Measurements from ENCODE around the gene S100A3.

Gene S100A3

GRCh38 chr1:153546796-153547559 is 2.1 kb downstream of the S100A3 start:
- Mint-ChIP-seq H3K36me3 (ENCODE audit: low read depth) (no peaks in the 10 kb centered on the region), H3K4me1 (peaks cover 97% of the 10 kb centered on the region), H3K9me3 (no peaks in the 10 kb centered on the region), H3K27me3 (ENCODE audit: low read depth, poor library complexity) (peaks cover 2% of the 10 kb centered on the region), H3K4me3 (no peak overlapping the region), H3K27ac (peak overlapping the region; percentile 92)
- no peak for DNase-seq
- no peak for TF ChIP-seq CTCF (IDR thresholded peaks at IDR 0.05)

GRCh38 chr1:153546371-153546770 is 2.7 kb downstream of the S100A3 start:
- no peak for DNase-seq
- H3K4me3 Mint-ChIP-seq, result no peak overlapping the region
- H3K27ac Mint-ChIP-seq, result no peak overlapping the region
- H3K4me1 Mint-ChIP-seq, result peaks cover 100% of the 10 kb centered on the region
- H3K36me3 Mint-ChIP-seq (ENCODE audit: low read depth), result no peaks in the 10 kb centered on the region
- H3K27me3 Mint-ChIP-seq (ENCODE audit: low read depth, poor library complexity), result peaks cover 3% of the 10 kb centered on the region
- H3K9me3 Mint-ChIP-seq, result no peaks in the 10 kb centered on the region
- TF ChIP-seq CTCF (IDR thresholded peaks at IDR 0.05), result no peak

GRCh38 chr1:153545067-153546055 is 3.7 kb downstream of the S100A3 start, which contains the start of gene S100A4:
Gene S100A4, minus strand, starts transcription at chr1:153545806. Its CDS starts 1,012 bp downstream, at chr1:153544794.
- peak within 1 kb of the TSS; percentile 86 for H3K27ac Mint-ChIP-seq
- no peaks in the 10 kb centered on the region for H3K36me3 Mint-ChIP-seq (ENCODE audit: low read depth)
- TF ChIP-seq CTCF (IDR thresholded peaks at IDR 0.05), result no peak
- H3K9me3 Mint-ChIP-seq, result no peaks in the 10 kb centered on the region
- peaks cover 8% of the 10 kb centered on the region for H3K27me3 Mint-ChIP-seq (ENCODE audit: low read depth, poor library complexity)
- DNase-seq, result peak; percentile 82
- H3K4me1 Mint-ChIP-seq, result peaks cover 100% of the 10 kb centered on the region
- peak within 1 kb of the TSS; percentile 60 for H3K4me3 Mint-ChIP-seq

GRCh38 chr1:153544453-153545066 is 4.5 kb downstream of the S100A3 start:
- Mint-ChIP-seq H3K27me3 (ENCODE audit: low read depth, poor library complexity) (peaks cover 8% of the 10 kb centered on the region), H3K36me3 (ENCODE audit: low read depth) (no peaks in the 10 kb centered on the region), H3K4me1 (peaks cover 100% of the 10 kb centered on the region), H3K9me3 (no peaks in the 10 kb centered on the region), H3K27ac (peak overlapping the region; percentile 86), H3K4me3 (peak overlapping the region; percentile 60)
- TF ChIP-seq CTCF (IDR thresholded peaks at IDR 0.05), result no peak
- DNase-seq, result no peak

- peaks cover 95% of the 10 kb centered on the region for H3K4me1 Mint-ChIP-seq
- no peak for TF ChIP-seq CTCF (IDR thresholded peaks at IDR 0.05)
- no peak for DNase-seq
- no peaks in the 10 kb centered on the region for H3K9me3 Mint-ChIP-seq
- H3K36me3 Mint-ChIP-seq (ENCODE audit: low read depth), result no peaks in the 10 kb centered on the region
- H3K27ac Mint-ChIP-seq, result no peak overlapping the region
- H3K4me3 Mint-ChIP-seq, result no peak overlapping the region
- H3K27me3 Mint-ChIP-seq (ENCODE audit: low read depth, poor library complexity), result peaks cover 8% of the 10 kb centered on the region
Measured at GRCh38 chr1:153543736-153544135, 5.3 kb downstream of the S100A3 start.

Data from nephron progenitor cell (in vitro differentiated cells).